NCI-H2171 (cell line): Measurements from ENCODE around the gene COX19.

Experiments used
- DNase-seq: peaks from one replicate; lab custom pipeline; 2025; lab: John Stamatoyannopoulos, UW

COX19 gene

GRCh38 chr7:991729-992656 is 16.6 kb upstream of the COX19 start:
- no peak for DNase-seq

- no peak for DNase-seq
These were observed 15.8 kb upstream of the COX19 start for GRCh38 chr7:990933-991728.

- DNase-seq = no peak
These were observed 15.1 kb upstream of the COX19 start for GRCh38 chr7:990352-990932.

GRCh38 chr7:988963-989529 is 13.7 kb upstream of the COX19 start:
- no peak for DNase-seq

- no peak for DNase-seq
These were observed 13.1 kb upstream of the COX19 start for GRCh38 chr7:988426-988911.

- DNase-seq = no peak
These were observed 12.6 kb upstream of the COX19 start for GRCh38 chr7:987909-988308.

- DNase-seq = no peak
These were observed 11.7 kb upstream of the COX19 start for GRCh38 chr7:986766-987751.

- DNase-seq = no peak
These were observed 10.8 kb upstream of the COX19 start for GRCh38 chr7:985915-986741.

GRCh38 chr7:985127-985416 is 9.7 kb upstream of the COX19 start:
- DNase-seq = no peak

- no peak for DNase-seq
These were observed 9.2 kb upstream of the COX19 start for GRCh38 chr7:984361-985126.

GRCh38 chr7:983616-984071 is 8.3 kb upstream of the COX19 start:
- no peak for DNase-seq

GRCh38 chr7:983004-983615 is 7.8 kb upstream of the COX19 start, which contains the start of gene CYP2W1:
TSS of gene CYP2W1 (plus strand) at chr7:983181. CDS start at chr7:983212, 31 bp downstream.
- DNase-seq = peak; percentile 63

- no peak for DNase-seq
These were observed 7.2 kb upstream of the COX19 start for GRCh38 chr7:982511-983003.

- DNase-seq = peak; percentile 94
These were observed 6.6 kb upstream of the COX19 start for GRCh38 chr7:981793-982510.

- DNase-seq = no peak
These were observed 4.7 kb upstream of the COX19 start for GRCh38 chr7:979886-980571.

- DNase-seq = no peak
These were observed 3.8 kb upstream of the COX19 start for GRCh38 chr7:979151-979550.

- DNase-seq = no peak
These were observed 3.2 kb upstream of the COX19 start for GRCh38 chr7:978416-979091.
